ENCODE results near the gene OBP2B. TPM values are rescaled to one million over a fixed set of nuclear protein-coding genes. Genes with fewer than 3 reads are reported as not detected.
"Not testable (repeated sequence)": the region's sequence is repeated elsewhere in the genome, so short reads cannot be mapped to it uniquely, and the experiment has no call there.

OBP2B gene, protein sequence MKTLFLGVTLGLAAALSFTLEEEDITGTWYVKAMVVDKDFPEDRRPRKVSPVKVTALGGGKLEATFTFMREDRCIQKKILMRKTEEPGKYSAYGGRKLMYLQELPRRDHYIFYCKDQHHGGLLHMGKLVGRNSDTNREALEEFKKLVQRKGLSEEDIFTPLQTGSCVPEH
- not detected in 2 replicates for total RNA-seq (2014; rRNA removed; shearing (Covaris generic))

DNA sequence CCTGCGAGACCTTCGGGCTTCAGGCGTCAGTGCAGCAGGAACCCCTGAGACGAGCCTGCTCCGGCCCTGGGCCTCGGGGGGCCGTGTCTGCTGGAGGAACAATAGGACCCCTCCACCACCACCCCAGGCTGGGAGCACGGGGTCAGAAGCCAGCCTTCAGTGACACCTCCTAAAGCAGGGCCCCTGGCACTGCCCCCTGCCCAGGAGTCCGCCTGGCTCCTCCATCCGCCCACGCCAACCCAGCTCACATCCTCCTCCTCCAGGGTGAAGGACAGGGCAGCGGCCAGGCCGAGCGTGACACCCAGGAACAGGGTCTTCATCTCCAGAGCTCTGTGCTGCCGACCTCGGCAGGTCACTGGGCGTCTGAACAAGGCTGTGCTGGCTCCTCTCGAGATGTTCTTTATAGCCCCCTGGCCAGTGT is at the start of gene OBP2B:
TSS of gene OBP2B (minus strand) at position 371 of the 421 bp plus-strand sequence. CDS start at position 320, 51 bp downstream.
- H3K27me3 ChIP-seq, result peaks cover 23% of the 10 kb centered on the region
- not testable (repeated sequence) for H3K9me3 ChIP-seq (replicated peaks); H3K36me3 ChIP-seq; DNase-seq; H3K4me1 ChIP-seq; H3K4me3 ChIP-seq; H3K27ac ChIP-seq

DNA sequence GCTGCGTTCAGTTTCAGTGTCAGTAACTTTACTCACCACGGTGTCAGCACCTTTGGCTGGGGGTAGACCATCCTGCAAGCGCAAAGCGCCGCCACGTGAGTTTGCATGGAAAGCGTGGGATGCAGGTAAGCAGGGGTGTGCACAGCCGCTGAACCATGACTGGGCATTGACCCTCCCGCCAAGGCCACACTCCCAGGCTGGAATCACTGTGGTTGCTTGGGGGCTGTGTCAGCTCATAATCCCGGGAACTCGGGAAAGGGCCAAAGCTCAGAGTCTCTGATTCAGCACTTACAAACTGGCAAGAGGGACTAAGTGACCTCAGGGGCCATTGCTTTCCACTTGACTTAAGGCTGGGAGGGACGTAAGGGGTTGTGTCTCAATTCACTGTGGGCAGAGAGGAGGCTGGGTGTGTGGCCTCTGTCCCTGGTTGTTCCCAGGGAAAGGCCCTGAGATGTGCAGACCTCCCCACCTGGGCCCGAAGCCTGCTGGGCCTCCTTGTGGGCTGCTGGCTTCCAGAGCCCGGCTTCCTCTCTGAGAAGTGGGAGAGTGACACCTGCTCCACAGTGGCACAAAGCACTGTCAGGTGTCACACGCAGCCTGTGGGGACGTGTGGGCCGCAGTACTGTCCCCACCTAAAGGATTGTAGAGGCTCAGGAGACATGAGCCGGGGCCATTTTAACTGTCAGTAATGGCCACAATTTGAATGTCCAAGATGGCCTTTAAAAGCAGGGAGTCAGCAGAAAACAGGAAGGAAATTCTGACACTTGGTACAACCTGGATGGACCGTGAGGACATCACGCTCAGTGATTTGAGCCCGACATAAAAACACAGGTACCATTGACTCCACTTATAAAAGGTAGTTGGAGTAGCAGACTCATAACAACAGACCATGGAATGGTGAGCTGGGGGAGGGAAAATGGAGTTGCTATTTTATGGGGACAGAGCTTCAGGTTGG is 49.3 kb upstream of the OBP2B start:
- H3K27ac ChIP-seq, result no peak overlapping the region
- no peaks in the 10 kb centered on the region for H3K36me3 ChIP-seq
- no peaks in the 10 kb centered on the region for H3K4me1 ChIP-seq
- no peak overlapping the region for H3K4me3 ChIP-seq
- H3K9me3 ChIP-seq (replicated peaks), result no peaks in the 10 kb centered on the region
- peaks cover 25% of the 10 kb centered on the region for H3K27me3 ChIP-seq
- no peak for DNase-seq

DNA sequence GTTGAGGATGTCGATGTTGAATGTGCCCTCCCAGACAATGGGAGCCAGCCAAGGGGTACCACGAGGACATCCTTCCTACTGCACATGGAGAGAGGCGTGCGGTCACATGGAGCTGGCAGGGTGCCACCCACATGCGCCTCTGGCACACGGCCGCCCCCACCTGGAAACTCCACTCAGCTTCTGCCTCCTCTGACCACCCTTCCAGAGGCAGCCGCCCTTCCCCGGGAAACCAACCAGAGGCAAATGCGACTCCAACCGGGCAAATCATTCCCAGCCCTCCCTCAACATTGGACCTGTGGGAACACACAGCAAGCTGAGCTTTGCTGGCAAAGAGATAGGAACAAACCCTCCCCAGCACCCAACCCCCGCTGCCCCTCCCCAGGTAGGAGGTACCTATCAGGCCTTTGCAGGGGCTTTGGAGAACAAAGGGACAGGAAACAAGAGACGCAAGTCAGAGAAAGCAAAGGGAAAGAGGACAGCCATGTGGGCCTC is 48.5 kb upstream of the OBP2B start:
- no peaks in the 10 kb centered on the region for H3K36me3 ChIP-seq
- no peak overlapping the region for H3K4me3 ChIP-seq
- H3K4me1 ChIP-seq, result no peaks in the 10 kb centered on the region
- DNase-seq, result no peak
- no peak overlapping the region for H3K27ac ChIP-seq
- H3K9me3 ChIP-seq (replicated peaks), result no peaks in the 10 kb centered on the region
- peaks cover 18% of the 10 kb centered on the region; the same call in 1 of the 2 replicates for H3K27me3 ChIP-seq

DNA sequence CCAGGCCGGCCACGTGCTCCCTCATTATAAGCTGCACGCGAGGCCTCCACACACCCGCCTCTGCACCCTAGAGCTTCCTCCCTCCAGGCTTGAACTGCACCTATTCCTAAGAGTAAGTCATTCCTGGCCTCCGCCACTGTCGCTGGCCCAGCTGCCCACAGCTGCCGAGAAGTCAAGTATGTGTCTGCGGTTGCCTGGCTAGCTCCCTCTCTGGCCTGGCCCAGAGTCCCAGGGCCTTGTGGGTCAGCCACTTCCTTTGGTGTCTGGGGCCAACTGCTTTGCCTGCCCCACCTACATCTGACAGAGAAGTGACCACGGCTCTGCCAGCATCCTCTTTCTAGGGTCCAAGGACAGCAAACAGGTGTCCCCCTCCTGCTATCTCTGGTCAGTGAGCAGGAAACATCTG is 47.6 kb upstream of the OBP2B start:
- no peaks in the 10 kb centered on the region for H3K36me3 ChIP-seq
- H3K27me3 ChIP-seq, result peaks cover 10% of the 10 kb centered on the region; the same call in 1 of the 2 replicates
- no peak for DNase-seq
- H3K4me1 ChIP-seq, result no peaks in the 10 kb centered on the region
- H3K27ac ChIP-seq, result no peak overlapping the region
- no peaks in the 10 kb centered on the region for H3K9me3 ChIP-seq (replicated peaks)
- no peak overlapping the region for H3K4me3 ChIP-seq

DNA sequence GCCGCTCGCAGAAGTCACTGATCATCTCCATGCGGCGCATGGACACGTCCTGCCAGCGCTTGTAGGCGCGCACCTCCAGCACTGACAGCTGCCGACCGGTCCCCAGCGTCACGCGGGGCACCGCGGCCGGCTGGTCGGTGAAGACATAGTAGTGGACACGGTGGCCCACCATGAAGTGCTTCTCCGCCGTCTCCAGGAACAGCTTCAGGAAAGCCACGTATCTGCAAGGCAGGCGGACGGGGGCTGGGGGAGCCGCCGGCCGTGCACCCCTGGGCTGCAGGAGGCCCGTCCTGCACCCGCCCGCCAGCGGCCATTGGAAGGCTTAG is 47.0 kb upstream of the OBP2B start:
- no peak for DNase-seq
- Histone ChIP-seq H3K36me3 (no peaks in the 10 kb centered on the region), H3K4me1 (no peaks in the 10 kb centered on the region), H3K27ac (no peak overlapping the region), H3K4me3 (no peak overlapping the region), H3K27me3 (peaks cover 7% of the 10 kb centered on the region; the same call in 1 of the 2 replicates), H3K9me3 (replicated peaks) (no peaks in the 10 kb centered on the region)

DNA sequence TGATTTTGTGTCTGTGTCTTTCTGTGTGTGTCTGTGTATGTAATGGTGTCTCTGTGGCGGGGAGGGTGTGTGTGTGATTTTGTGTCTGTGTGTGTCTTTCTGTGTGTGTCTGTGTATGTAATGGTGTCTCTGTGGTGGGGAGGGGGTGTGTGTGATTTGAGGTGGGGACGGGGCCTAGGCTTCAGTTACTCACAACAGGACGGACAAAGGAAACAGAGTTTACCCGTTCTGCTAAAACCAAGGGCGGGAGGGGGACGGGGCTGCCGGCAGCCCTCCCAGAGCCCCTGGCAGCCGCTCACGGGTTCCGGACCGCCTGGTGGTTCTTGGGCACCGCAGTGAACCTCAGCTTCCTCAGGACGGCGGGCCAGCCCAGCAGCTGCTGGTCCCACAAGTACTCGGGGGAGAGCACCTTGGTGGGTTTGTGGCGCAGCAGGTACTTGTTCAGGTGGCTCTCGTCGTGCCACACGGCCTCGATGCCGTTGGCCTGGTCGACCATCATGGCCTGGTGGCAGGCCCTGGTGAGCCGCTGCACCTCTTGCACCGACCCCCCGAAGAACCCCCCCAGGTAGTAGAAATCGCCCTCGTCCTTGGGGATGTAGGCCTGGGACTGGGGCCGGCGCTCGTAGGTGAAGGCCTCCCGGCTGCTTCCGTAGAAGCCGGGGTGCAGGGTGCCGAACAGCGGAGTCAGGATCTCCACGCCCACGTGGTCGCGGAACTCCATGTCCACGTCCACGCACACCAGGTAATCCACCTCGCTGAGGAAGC is 46.5 kb upstream of the OBP2B start:
- Histone ChIP-seq H3K4me3 (no peak overlapping the region), H3K9me3 (replicated peaks) (no peaks in the 10 kb centered on the region), H3K4me1 (no peaks in the 10 kb centered on the region), H3K27ac (no peak overlapping the region), H3K36me3 (no peaks in the 10 kb centered on the region), H3K27me3 (peaks cover 6% of the 10 kb centered on the region; the same call in 1 of the 2 replicates)
- no peak for DNase-seq

DNA sequence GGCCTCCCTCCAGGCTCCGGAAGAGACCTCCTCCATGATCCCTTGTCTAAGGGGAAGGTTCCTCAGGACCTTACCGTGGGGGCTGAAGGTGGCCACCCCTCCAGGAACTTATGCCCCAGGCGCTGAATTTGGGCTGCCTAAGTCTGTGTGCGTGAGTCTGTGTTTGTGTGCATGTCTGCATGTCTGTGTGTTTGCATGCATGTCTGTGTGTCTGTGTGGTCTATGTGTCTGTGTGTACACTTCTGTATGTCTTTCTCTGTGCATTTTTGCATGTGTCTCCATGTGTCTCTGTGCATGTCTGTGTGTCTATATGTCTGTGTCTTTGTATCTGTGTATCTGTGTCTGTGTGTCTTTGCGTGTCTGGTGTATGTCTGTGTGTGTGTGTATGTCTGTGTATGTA is 45.4 kb upstream of the OBP2B start:
- no peaks in the 10 kb centered on the region for H3K36me3 ChIP-seq
- H3K4me1 ChIP-seq, result no peaks in the 10 kb centered on the region
- H3K9me3 ChIP-seq (replicated peaks), result no peaks in the 10 kb centered on the region
- peaks cover 15% of the 10 kb centered on the region for H3K27me3 ChIP-seq
- no peak overlapping the region for H3K4me3 ChIP-seq
- H3K27ac ChIP-seq, result no peak overlapping the region
- DNase-seq, result no peak

DNA sequence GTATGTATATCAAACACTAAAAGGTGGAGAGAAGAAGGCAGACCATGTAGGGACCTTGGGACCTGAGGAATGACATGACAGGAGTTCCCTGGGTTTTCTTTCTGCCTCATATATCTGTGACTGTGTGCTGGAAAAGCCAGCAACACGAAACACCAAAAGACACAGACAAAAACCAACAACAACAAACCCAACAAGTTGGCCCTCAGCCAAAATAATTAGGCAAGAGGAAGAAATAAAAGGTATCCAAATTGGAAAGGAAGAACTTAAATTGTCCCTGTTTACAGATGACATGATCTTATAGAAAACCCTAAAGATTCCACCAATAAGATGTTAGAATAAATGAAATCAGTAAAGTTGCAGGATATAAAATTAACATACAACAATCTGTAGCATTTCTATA is 44.2 kb upstream of the OBP2B start:
- Histone ChIP-seq H3K4me3 (no peak overlapping the region), H3K36me3 (no peaks in the 10 kb centered on the region), H3K27me3 (peaks cover 17% of the 10 kb centered on the region), H3K9me3 (replicated peaks) (no peaks in the 10 kb centered on the region), H3K27ac (no peak overlapping the region), H3K4me1 (no peaks in the 10 kb centered on the region)
- no peak for DNase-seq

DNA sequence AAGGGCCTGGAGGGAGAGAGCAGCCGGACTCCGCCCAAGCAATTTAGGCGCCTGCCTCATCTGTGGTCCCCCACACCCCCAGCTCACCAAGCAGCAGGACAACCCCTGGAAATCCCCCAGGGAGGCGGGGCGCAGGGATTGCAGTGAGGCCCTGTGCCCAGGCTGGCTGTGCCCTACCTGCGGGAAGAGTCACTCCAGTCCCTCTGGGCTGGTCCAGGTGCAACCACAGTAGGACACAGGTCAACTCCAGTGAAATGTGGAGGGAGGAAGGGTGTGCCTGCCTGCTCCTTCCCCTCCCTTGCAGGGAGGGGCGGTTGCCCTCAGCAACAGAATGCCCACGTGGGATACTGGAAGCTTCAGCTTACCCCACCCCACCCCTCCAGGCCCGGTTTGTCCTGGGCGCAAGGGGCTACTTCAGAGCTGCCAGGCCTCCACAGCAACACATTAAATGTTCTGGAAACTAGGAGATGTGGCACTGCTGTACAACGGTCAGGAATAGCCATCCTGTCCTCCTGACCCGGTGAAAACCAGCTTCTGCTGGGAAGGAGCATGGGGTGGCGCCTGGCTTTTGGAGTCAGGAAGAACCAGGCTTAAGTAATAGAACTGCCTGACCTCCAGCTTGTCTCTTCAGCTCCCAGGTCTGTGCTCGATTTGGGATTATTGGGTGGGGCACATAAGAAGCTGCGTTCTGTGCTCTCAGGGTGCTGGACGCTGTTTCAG is 43.4 kb upstream of the OBP2B start:
- peaks cover 14% of the 10 kb centered on the region for H3K27me3 ChIP-seq
- DNase-seq, result no peak
- H3K4me3 ChIP-seq, result no peak overlapping the region
- H3K36me3 ChIP-seq, result no peaks in the 10 kb centered on the region
- no peaks in the 10 kb centered on the region for H3K4me1 ChIP-seq
- no peaks in the 10 kb centered on the region for H3K9me3 ChIP-seq (replicated peaks)
- no peak overlapping the region for H3K27ac ChIP-seq

DNA sequence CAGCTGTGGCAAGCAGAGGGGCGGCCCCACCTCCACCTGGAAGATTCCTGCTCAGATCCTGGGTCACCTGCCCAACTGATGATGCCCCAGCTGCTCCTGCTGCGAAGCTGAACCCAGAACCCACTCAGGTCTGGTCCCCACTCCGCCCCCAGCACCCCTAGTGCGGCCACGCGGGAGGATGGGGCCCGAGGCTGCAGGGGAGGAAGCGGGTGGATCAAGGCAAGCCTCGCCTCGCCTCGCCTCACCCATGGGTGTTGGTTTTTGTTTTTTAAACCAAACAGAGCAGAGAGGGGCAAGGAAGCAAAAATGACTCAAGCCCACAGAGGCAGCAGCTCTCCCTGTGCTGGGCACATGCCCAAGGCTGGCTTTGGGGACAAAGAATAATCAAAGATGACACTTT is 42.7 kb upstream of the OBP2B start:
- H3K36me3 ChIP-seq, result no peaks in the 10 kb centered on the region
- no peak overlapping the region for H3K4me3 ChIP-seq
- DNase-seq, result no peak
- peaks cover 20% of the 10 kb centered on the region for H3K27me3 ChIP-seq
- no peaks in the 10 kb centered on the region for H3K4me1 ChIP-seq
- no peak overlapping the region for H3K27ac ChIP-seq
- H3K9me3 ChIP-seq (replicated peaks), result no peaks in the 10 kb centered on the region

DNA sequence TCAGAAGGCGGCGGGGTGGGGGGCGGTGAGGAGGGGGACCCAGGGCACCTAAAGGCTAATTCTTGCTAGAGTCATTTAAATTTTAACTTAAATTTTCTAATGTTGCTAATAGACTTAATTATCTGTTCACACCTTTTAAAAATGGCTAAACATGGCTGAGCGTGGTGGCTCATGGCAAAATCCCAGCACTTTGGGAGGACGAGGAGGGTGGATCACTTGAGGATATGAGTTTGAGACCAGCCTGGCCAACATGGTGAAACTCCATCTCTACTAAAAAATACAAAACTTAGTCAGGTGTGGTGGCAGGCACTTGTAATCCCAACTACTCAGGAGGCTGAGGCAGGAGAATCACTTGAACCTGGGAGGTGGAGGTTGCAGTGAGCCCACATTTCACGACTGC is 42.2 kb upstream of the OBP2B start:
- H3K9me3 ChIP-seq (replicated peaks); H3K27ac ChIP-seq; H3K36me3 ChIP-seq; H3K4me1 ChIP-seq; H3K4me3 ChIP-seq; DNase-seq: not testable (repeated sequence)
- H3K27me3 ChIP-seq, result peaks cover 24% of the 10 kb centered on the region

DNA sequence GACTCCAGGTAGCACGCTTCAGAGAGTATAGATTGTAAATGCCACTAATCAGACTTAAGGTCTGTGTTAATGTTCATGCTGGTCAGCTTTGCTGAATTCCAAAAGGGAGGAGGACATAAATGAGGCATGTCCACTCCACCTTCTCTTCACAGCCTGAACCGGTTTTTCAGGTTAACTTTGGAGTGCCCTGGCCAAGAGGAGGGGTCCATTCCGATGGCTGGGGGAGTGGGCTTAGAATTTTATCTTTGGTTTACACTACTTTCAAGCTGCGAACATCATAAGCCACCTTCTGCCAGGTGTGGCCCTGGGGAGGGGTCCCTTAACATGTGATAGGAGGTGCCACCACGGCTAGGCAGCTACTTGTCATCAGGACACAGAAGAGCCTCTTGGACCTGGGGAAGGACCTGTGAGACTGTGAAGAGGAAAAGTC is 41.7 kb upstream of the OBP2B start:
- no peak overlapping the region for H3K4me3 ChIP-seq
- no peaks in the 10 kb centered on the region for H3K36me3 ChIP-seq
- no peak overlapping the region for H3K27ac ChIP-seq
- no peak for DNase-seq
- H3K9me3 ChIP-seq (replicated peaks), result no peaks in the 10 kb centered on the region
- no peaks in the 10 kb centered on the region for H3K4me1 ChIP-seq
- peaks cover 24% of the 10 kb centered on the region for H3K27me3 ChIP-seq

DNA sequence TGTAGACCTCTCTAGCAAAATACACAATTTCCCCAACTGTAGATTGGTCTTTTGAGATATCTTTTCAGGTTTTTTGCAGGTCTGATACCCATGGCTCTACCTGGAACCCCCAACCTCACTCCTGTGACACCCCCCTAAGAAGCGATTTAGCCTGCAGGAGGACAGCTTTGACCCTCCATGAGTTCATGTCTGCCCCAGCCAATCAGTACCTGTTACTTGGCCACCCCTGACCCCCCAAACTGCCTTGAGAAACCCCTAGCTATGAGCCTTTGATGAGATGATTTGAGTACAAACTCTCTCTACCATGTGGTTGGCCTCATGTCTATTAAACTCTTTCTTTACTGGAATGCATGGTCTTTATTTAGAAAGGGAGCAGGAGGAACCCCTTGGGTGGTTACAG is 40.3 kb upstream of the OBP2B start:
- Histone ChIP-seq H3K27me3 (peaks cover 31% of the 10 kb centered on the region), H3K27ac (no peak overlapping the region), H3K4me1 (no peaks in the 10 kb centered on the region), H3K36me3 (no peaks in the 10 kb centered on the region), H3K9me3 (replicated peaks) (no peaks in the 10 kb centered on the region), H3K4me3 (no peak overlapping the region)
- DNase-seq, result no peak

DNA sequence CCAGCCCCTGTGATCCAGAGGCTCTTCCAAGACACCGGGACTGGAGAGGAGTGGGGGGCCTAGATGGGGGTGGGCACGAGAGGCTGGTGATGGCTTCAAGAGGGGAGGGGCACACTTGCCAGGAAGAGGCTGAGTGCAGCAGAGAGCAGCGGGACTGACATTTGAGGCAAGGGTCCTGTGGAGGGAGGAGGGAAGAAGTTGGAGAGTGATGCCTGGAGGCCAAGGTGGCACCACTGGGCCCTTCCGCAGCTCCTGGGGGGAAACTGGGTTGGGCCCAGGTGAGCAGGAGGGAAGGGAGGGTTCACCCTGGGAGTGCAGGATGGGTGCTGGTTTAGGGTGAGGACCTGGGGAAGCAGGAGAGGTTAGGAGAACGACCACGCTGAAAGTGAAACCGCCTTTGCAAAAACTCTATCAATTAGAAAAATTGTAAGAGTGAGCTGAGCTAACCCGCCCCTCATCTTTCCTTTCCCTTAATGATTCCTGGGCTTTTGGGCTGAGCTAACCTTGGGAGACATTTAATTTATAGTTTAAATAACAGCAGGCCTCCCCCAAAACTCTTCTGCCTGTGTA is 39.8 kb upstream of the OBP2B start:
- Histone ChIP-seq H3K4me3 (no peak overlapping the region), H3K36me3 (no peaks in the 10 kb centered on the region), H3K27ac (no peak overlapping the region), H3K9me3 (replicated peaks) (no peaks in the 10 kb centered on the region), H3K27me3 (peaks cover 35% of the 10 kb centered on the region), H3K4me1 (no peaks in the 10 kb centered on the region)
- no peak for DNase-seq
